K562 (cell line): ENCODE measurements around the gene WSCD2. TPM values are rescaled to one million over a fixed set of nuclear protein-coding genes. Genes with fewer than 3 reads are reported as not detected.

Experiments used
- ATAC-seq: fragments of 200-7000 bp; cut with Tn5 transposase; 3 replicates; pipeline ENCODE4 v1.9.1; 2020; ENCODE audit warnings: moderate library complexity
- BruUV-seq: library from RNA; stranded (reverse); fragments of 400-500 nt; replicated peaks from 2 replicates; lab custom pipeline; 2021; lab: Mats Ljungman, UMichigan
- CTCF ChIA-PET: fragments of 300-600 bp; formaldehyde crosslinking; extraction: SDS; loops from one replicate; lab custom pipeline; 2021; ENCODE audit warnings: low intra/inter-chr PET ratio; lab: Yijun Ruan, JAX
- POLR2A ChIA-PET: fragments of 300-600, 350-650 bp; sonication (Branson Sonifier 250); formaldehyde crosslinking; extraction: SDS; loops from one replicate; lab custom pipeline; 2021; ENCODE audit warnings: antibody characterized with exemption, inconsistent platforms; lab: Yijun Ruan, JAX
- DNase-seq, 4 experiments: peaks; one replicate each; pipeline versions ENCODE4 v3.0.0 to v3.0.0-alpha.2; 2011 to 2018; ENCODE audit warnings: low spot score in 3 of 4, mixed read lengths in 3 of 4; ENCODE audit errors: extremely low read depth in 1 of 4
- FAIRE-seq: peaks from 2 replicates; lab custom pipeline; 2011; peaks lifted over from hg19 to GRCh38; lab: Jason Lieb, UNC
- H2AFZ ChIP-seq: 2 replicates; pipeline ENCODE4 v1.6.0; 2011; ENCODE audit warnings: low read depth, low read length, control low read depth, inconsistent platforms
- H3K27ac ChIP-seq: fragments of 200-600 bp; 3 replicates; pipeline ENCODE4 v1.8.0; 2011; ENCODE audit warnings: low read depth, mild to moderate bottlenecking, control low read depth, inconsistent platforms, low read length, moderate library complexity, mixed read lengths; ENCODE audit errors: extremely low read depth
- H3K27me3 ChIP-seq, 2 experiments: fragments of 300-600 bp in 1 of 2; 2 replicates in 1 of 2; 3 replicates in 1 of 2; pipeline versions ENCODE4 v1.6.0 to v1.8.0; 2011; ENCODE audit warnings: inconsistent platforms in 2 of 2, low read length in 2 of 2, mild to moderate bottlenecking in 1 of 2, mixed read lengths in 1 of 2, moderate library complexity in 1 of 2; ENCODE audit not compliant: control insufficient read depth in 2 of 2, insufficient read depth in 2 of 2
- H3K36me3 ChIP-seq: fragments of 300-600 bp; 3 replicates; pipeline ENCODE4 v1.8.0; 2011; ENCODE audit warnings: mild to moderate bottlenecking, low read length, inconsistent platforms; ENCODE audit not compliant: control insufficient read depth, insufficient read depth
- H3K4me1 ChIP-seq, 2 experiments: fragments of 200-600 bp in 1 of 2; replicated peaks in 1 of 2; 2 replicates in 1 of 2; 3 replicates in 1 of 2; pipeline versions ENCODE4 v1.5.1 to v1.8.0; 2011; ENCODE audit warnings: inconsistent platforms in 2 of 2, low read length in 2 of 2, mild to moderate bottlenecking in 1 of 2, mixed read lengths in 1 of 2, moderate library complexity in 1 of 2; ENCODE audit not compliant: control insufficient read depth in 2 of 2, insufficient read depth in 2 of 2
- H3K4me2 ChIP-seq: 2 replicates; pipeline ENCODE4 v1.6.1; 2011; ENCODE audit warnings: low read length, control low read depth, inconsistent platforms, mixed read lengths; ENCODE audit not compliant: insufficient read depth
- H3K4me3 ChIP-seq: fragments of 200-600 bp; sonication (generic), shearing (Covaris generic); 2 replicates; pipeline ENCODE4 v1.5.1; 2016; ENCODE audit warnings: control low read depth, inconsistent platforms
- H3K79me2 ChIP-seq: fragments of 200-600 bp; 3 replicates; pipeline ENCODE4 v1.8.0; 2011; ENCODE audit warnings: low read length, inconsistent platforms; ENCODE audit not compliant: control insufficient read depth, insufficient read depth
- H3K9ac ChIP-seq, 2 experiments: 2 replicates each; pipeline versions ENCODE4 v1.6.0 to v1.6.1; 2011; ENCODE audit warnings: low read depth in 2 of 2, low read length in 2 of 2, control low read depth in 1 of 2, inconsistent platforms in 1 of 2, mild to moderate bottlenecking in 1 of 2, mixed read lengths in 1 of 2; ENCODE audit not compliant: insufficient read depth in 1 of 2
- H3K9me1 ChIP-seq: one replicate; pipeline ENCODE4 v1.6.0; 2011; ENCODE audit warnings: inconsistent platforms, mild to moderate bottlenecking, low read length, moderate library complexity; ENCODE audit not compliant: control insufficient read depth, insufficient read depth
- H3K9me3 ChIP-seq: replicated peaks from 2 replicates; pipeline ENCODE4 v1.5.1; 2011; ENCODE audit warnings: low read depth, low read length, inconsistent platforms; ENCODE audit not compliant: control insufficient read depth, insufficient read depth
- H4K20me1 ChIP-seq: replicated peaks from 2 replicates; pipeline ENCODE4 v1.6.1; 2011; ENCODE audit warnings: low read length, inconsistent platforms, mixed read lengths; ENCODE audit not compliant: control insufficient read depth, insufficient read depth
- ATF3 ChIP-seq, 2 experiments: fragments of 450-650 bp in 1 of 2; sonication (generic) in 1 of 2; formaldehyde crosslinking in 1 of 2; IDR thresholded peaks in 1 of 2; conservative IDR thresholded peaks in 1 of 2; 2 replicates each; pipeline versions ENCODE4 v1.6.1 to v1.8.1; 2016 to 2023; ENCODE audit warnings: mild to moderate bottlenecking in 2 of 2, moderate library complexity in 2 of 2, inconsistent platforms in 1 of 2, missing genetic modification reagents in 1 of 2
- CREB5 ChIP-seq: fragments of 250-450 bp; sonication (Bioruptor Pico); IDR thresholded peaks from 2 replicates; pipeline ENCODE4 v1.5.0; 2020; ENCODE audit warnings: mild to moderate bottlenecking
- CSDE1 ChIP-seq, 2 experiments: fragments of 450-650 bp; IDR thresholded peaks; 2 replicates each; pipeline ENCODE4 v1.6.1; 2016; ENCODE audit warnings: mild to moderate bottlenecking in 1 of 2
- DMBX1 ChIP-seq: fragments of 250-450 bp; sonication (Bioruptor Pico); IDR thresholded peaks from 2 replicates; pipeline ENCODE4 v1.8.0; 2022; ENCODE audit warnings: inconsistent platforms, mild to moderate bottlenecking, moderate library complexity, borderline replicate concordance
- GTF2F1 ChIP-seq: IDR thresholded peaks from 2 replicates; pipeline ENCODE4 v1.6.1; 2011; ENCODE audit warnings: low read depth, low read length, improper control_type of control experiment
- HNRNPLL ChIP-seq: fragments of 200-400 bp; formaldehyde crosslinking; IDR thresholded peaks from 2 replicates; pipeline ENCODE4 v1.6.1; 2017; ENCODE audit warnings: low read length, low read depth, mild to moderate bottlenecking; ENCODE audit not compliant: poor library complexity, severe bottlenecking
- KDM1A ChIP-seq, 2 experiments: fragments of 450-650 bp; IDR thresholded peaks; 2 replicates each; pipeline ENCODE4 v1.6.1; 2016; ENCODE audit warnings: mild to moderate bottlenecking in 2 of 2
- NR2C1 ChIP-seq, 2 experiments: fragments of 450-650 bp; IDR thresholded peaks; 2 replicates each; pipeline ENCODE4 v1.6.1; 2017; ENCODE audit warnings: mild to moderate bottlenecking in 2 of 2, antibody characterized with exemption in 1 of 2, inconsistent platforms in 1 of 2, missing compliant biosample characterization in 1 of 2, missing genetic modification characterization in 1 of 2
- SMAD2 ChIP-seq: fragments of 150-350 bp; IDR thresholded peaks from 2 replicates; pipeline ENCODE4 v1.6.1; 2014; ENCODE audit warnings: low read depth, mild to moderate bottlenecking, low read length
- TCFL5 ChIP-seq: fragments of 250-450 bp; sonication (Bioruptor Pico); conservative IDR thresholded peaks from 2 replicates; pipeline ENCODE4 v1.6.1; 2021; ENCODE audit warnings: mild to moderate bottlenecking, moderate library complexity, matching md5 sums
- ZNF3 ChIP-seq: fragments of 250-450 bp; sonication (Bioruptor Pico); IDR thresholded peaks from 2 replicates; pipeline ENCODE4 v1.5.0; 2021; ENCODE audit warnings: mild to moderate bottlenecking, moderate library complexity
- ZNF740 ChIP-seq, 3 experiments: fragments of 200-800 bp in 1 of 3; sonication (Bioruptor generic) in 1 of 3; sonication (generic) in 1 of 3; formaldehyde crosslinking in 1 of 3; IDR thresholded peaks; 2 replicates each; pipeline versions ENCODE4 v1.6.1 to v1.8.0; 2016 to 2022; ENCODE audit warnings: mild to moderate bottlenecking in 2 of 3, missing compliant biosample characterization in 2 of 3, missing genetic modification characterization in 2 of 3, missing genetic modification reagents in 1 of 3
- WGBS: fragments of 100-300 bp; shearing (Covaris generic); methylation state at CpG from one replicate; pipeline ENCODE4 v1.1.6; 2016; ENCODE audit warnings: low coverage, mixed read lengths; ENCODE audit not compliant: insufficient coverage; ENCODE audit errors: missing lambda C conversion rate; 5-methylcytosine and 5-hydroxymethylcytosine counted together
- in situ Hi-C: fragments of 300-500 bp; cut with MboI; formaldehyde crosslinking; loops from 4 replicates; pipeline ENCODE4 v1.15.0; 2018; ENCODE audit warnings: inconsistent platforms, mixed read lengths
- intact Hi-C: fragments of 100-400 bp; cut with micrococcal nuclease; formaldehyde crosslinking; loops from 2 replicates; pipeline ENCODE4 v1.14.2; 2022
- polyA plus RNA-seq, 8 experiments: library from polyadenylated mRNA; depleted of rRNA in 4 of 8; stranded (reverse) in 5 of 8; unstranded in 3 of 8; fragments of >200 nt; fragmentation: Nextera tagmentation in 2 of 8; fragmentation: Illumina TruSeq in 1 of 8; extraction: Ambion mirVana in 2 of 8; extraction: Trizol in 1 of 8; gene quantifications; 2 replicates each; pipeline versions ENCODE4 v1.2.1 to v1.2.3, GENCODE V29; 2011 to 2014; ENCODE audit warnings: inconsistent platforms in 1 of 8, missing spikeins in 1 of 8
- total RNA-seq, 7 experiments: library from RNA; depleted of rRNA in 6 of 7; stranded (reverse); fragments of >200 nt in 6 of 7; fragmentation: Illumina TruSeq in 2 of 7; extraction: Trizol in 2 of 7; gene quantifications; 2 replicates each; pipeline versions ENCODE4 v1.2.1 to v1.2.3, GENCODE V29; 2011 to 2021; ENCODE audit warnings: low replicate concordance in 1 of 7

WSCD2 gene
- total and polyA plus RNA-seq, 9 of the 15 experiments (the other 6 are each of a cell fraction or from before 2014, with no cell fraction given) = 0.72 to 14.1 (median 4.0) TPM

GRCh38 chr12:108115123-108116121 lies 13.7 kb upstream of the WSCD2 start (continued):
- no peak for TF ChIP-seq ATF3 (IDR thresholded peaks at IDR 0.05)
- TF ChIP-seq ATF3 (CRISPR knock-in tag; conservative IDR thresholded peaks at IDR 0.05) = no peak
- TF ChIP-seq KDM1A (IDR thresholded peaks at IDR 0.05) = 0 out of 4 replicates have a peak, but pooled peaks of 1 of the 2 experiments have one; percentile 12
- no peak for TF ChIP-seq ZNF740 (CRISPR knock-in tag; IDR thresholded peaks at IDR 0.05)
- 0 out of 4 replicates have a peak, but pooled peaks of 1 of the 2 experiments have one; percentile 11 for TF ChIP-seq ZNF740 (tag; IDR thresholded peaks at IDR 0.05)

GRCh38 chr12:108116254-108116653 lies 12.8 kb upstream of the WSCD2 start:
- Histone ChIP-seq H3K9me3 (no peaks in the 10 kb centered on the region), H3K4me2 (no peak overlapping the region), H3K4me3 (no peak overlapping the region), H4K20me1 (no peaks in the 10 kb centered on the region), H3K27me3 (no peaks in the 10 kb centered on the region), H3K79me2 (no peaks in the 10 kb centered on the region), H3K27ac (peak overlapping the region; percentile 65; the same call in 2 of the 3 replicates), H3K4me1 (peaks cover 27 to 56% of the 10 kb centered on the region in 2 experiments), H3K36me3 (no peaks in the 10 kb centered on the region), H2AFZ (peak overlapping the region; percentile 25), H3K9me1 (no peaks in the 10 kb centered on the region), H3K9ac (no peak overlapping the region; a peak in 1 of 4 replicates)
- intact Hi-C loops = no loop called here
- DNase-seq (no peak), ATAC-seq (no peak), FAIRE-seq (no peak)
- 32% methylated on average over 4 of the region's 4 CpGs for whole genome bisulfite sequencing
- ChIA-PET POLR2A (interaction anchor here (0.7 to 1.7 kb wide), 6 partner anchors 10 to 362 kb away, joined by 3 to 4 read pairs (median 3); partner anchors contain the start of gene WSCD2), CTCF (no interaction called here)
- in situ Hi-C loops = no loop called here
- no TSS peak for BruUV-seq
- no peak for TF ChIP-seq CREB5 (CRISPR knock-in tag)
- TF ChIP-seq NR2C1 (IDR thresholded peaks at IDR 0.05) = no peak
- 0 out of 2 replicates have a peak, but pooled peaks have one; percentile 23 for TF ChIP-seq NR2C1 (tag; IDR thresholded peaks at IDR 0.05)
- no peak for TF ChIP-seq GTF2F1
- no peak for TF ChIP-seq SMAD2
- no peak for TF ChIP-seq ZNF3 (CRISPR knock-in tag)
- TF ChIP-seq HNRNPLL = no peak
- no peak for TF ChIP-seq DMBX1
- no peak for TF ChIP-seq CSDE1 (IDR thresholded peaks at IDR 0.05)
- TF ChIP-seq TCFL5 (CRISPR knock-in tag) = no peak
